Kidney epithelial cell (primary cell): ENCODE results near the gene CD19. TPM values are rescaled to one million over a fixed set of nuclear protein-coding genes. Genes with fewer than 3 reads are reported as not detected.
"Not testable (repeated sequence)": the region's sequence is repeated elsewhere in the genome, so short reads cannot be mapped to it uniquely, and the experiment has no call there.

Experiments used
- DNase-seq: peaks from one replicate; pipeline ENCODE4 v3.0.0-alpha.2; 2010; ENCODE audit warnings: low read depth
- H3K27me3 ChIP-seq: 2 replicates; pipeline ENCODE4 v1.6.0; 2011; ENCODE audit warnings: low read length; ENCODE audit not compliant: control insufficient read depth, insufficient read depth
- H3K36me3 ChIP-seq: 2 replicates; pipeline ENCODE4 v1.5.1; 2011; ENCODE audit warnings: low read length; ENCODE audit not compliant: control insufficient read depth, insufficient read depth
- H3K4me3 ChIP-seq: 2 replicates; pipeline ENCODE4 v1.5.1; 2011; ENCODE audit warnings: low read depth, mild to moderate bottlenecking, control low read depth, low read length
- total RNA-seq: library from RNA; depleted of rRNA; stranded (reverse); fragments of >200 nt; gene quantifications from 2 replicates; pipeline ENCODE4 v1.2.3, GENCODE V29; 2015
- TF ChIP-seq, protein P1 (sequence below): IDR thresholded peaks from 2 replicates; pipeline ENCODE4 v1.5.1; 2011; ENCODE audit warnings: mild to moderate bottlenecking, moderate library complexity, low read length, control low read depth, inconsistent platforms; ENCODE audit not compliant: insufficient read depth, poor library complexity, severe bottlenecking

Gene CD19
- total RNA-seq, 1 donor from 2014 or later = not detected

GRCh38 chr16:28958216-28958615, 26.4 kb downstream of the CD19 start:
- DNase-seq = no peak
- H3K27me3 ChIP-seq = no peaks in the 10 kb centered on the region
- H3K4me3 ChIP-seq = no peak overlapping the region
- H3K36me3 ChIP-seq = peaks cover 4% of the 10 kb centered on the region
- TF ChIP-seq, protein P1, sequence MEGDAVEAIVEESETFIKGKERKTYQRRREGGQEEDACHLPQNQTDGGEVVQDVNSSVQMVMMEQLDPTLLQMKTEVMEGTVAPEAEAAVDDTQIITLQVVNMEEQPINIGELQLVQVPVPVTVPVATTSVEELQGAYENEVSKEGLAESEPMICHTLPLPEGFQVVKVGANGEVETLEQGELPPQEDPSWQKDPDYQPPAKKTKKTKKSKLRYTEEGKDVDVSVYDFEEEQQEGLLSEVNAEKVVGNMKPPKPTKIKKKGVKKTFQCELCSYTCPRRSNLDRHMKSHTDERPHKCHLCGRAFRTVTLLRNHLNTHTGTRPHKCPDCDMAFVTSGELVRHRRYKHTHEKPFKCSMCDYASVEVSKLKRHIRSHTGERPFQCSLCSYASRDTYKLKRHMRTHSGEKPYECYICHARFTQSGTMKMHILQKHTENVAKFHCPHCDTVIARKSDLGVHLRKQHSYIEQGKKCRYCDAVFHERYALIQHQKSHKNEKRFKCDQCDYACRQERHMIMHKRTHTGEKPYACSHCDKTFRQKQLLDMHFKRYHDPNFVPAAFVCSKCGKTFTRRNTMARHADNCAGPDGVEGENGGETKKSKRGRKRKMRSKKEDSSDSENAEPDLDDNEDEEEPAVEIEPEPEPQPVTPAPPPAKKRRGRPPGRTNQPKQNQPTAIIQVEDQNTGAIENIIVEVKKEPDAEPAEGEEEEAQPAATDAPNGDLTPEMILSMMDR = no peak

DNA sequence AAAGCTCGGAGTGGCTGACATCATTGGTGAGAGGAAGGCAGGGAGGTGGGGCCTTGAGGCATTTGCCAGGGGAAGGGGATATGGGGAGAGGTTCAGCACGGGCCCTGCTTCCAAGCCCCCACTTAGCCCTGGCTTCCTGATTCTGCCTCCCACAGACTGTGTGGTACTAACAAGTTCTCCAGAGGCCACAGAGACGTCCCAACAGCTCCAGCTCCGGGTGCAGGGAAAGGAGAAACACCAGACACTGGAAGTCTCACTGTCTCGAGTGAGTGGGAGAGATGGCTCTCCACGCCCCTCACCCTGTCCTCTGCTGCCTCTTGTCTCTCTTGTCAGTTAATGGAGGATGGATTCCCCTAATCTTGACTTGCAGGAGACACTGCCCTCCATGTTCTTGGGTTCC, 27.1 kb downstream of the CD19 start:
- no peak overlapping the region for H3K4me3 ChIP-seq
- no peak for DNase-seq
- peaks cover 4% of the 10 kb centered on the region for H3K36me3 ChIP-seq
- no peaks in the 10 kb centered on the region for H3K27me3 ChIP-seq
- TF ChIP-seq, protein P1 = no peak

DNA sequence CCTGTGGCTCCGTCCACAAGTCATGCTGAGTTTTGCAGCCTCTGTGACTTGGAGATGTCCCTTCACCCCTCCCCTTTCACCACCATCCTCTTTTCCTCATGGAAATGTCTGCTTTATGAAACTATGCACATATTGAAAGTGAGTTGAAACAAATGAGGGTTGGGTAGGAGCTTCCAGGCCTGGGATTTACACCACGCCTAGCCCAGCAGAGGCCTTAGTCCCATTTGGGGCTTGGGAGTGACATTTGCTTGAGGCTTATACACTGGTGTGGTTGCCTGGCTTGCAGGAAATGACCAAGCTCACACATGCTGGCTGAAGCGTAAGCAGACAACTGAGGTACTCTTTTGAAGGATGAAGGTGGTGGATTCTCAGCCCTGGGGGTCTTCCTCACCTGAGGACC, 32.3 kb downstream of the CD19 start:
- Histone ChIP-seq H3K4me3 (no peak overlapping the region), H3K36me3 (peaks cover 1% of the 10 kb centered on the region), H3K27me3 (no peaks in the 10 kb centered on the region)
- no peak for DNase-seq
- TF ChIP-seq, protein P1 = no peak

- TF ChIP-seq, protein P1 = no peak
- Histone ChIP-seq H3K4me3 (no peak overlapping the region), H3K36me3 (peaks cover 1% of the 10 kb centered on the region), H3K27me3 (no peaks in the 10 kb centered on the region)
- no peak for DNase-seq
These were observed 32.7 kb downstream of the CD19 start for GRCh38 chr16:28964496-28964895.

DNA sequence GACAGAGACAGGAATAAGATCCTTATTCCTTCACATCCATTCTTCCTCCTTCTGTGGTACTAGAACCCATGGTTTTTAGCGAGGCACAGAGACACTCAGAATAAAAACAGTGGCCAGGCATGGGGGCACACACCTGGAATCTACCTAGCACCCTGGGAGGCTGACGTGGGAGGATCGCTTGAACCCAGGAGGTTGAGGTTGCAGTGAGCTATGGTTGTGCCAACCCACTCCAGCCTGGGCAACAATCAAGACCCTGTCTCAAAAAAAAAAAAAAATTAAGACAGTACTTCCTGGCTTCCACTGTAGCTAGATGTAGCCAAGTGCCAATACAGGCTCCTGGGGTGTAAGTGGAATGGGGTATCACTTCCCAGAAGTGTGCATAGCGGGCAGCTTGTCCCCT, 35.4 kb downstream of the CD19 start:
- TF ChIP-seq, protein P1 = no peak
- H3K27me3 ChIP-seq = no peaks in the 10 kb centered on the region
- DNase-seq = no peak
- H3K36me3 ChIP-seq = peaks cover 1% of the 10 kb centered on the region
- no peak overlapping the region for H3K4me3 ChIP-seq

- not testable (repeated sequence) for H3K36me3 ChIP-seq, H3K4me3 ChIP-seq, H3K27me3 ChIP-seq, DNase-seq
These were observed 37.9 kb downstream of the CD19 start for GRCh38 chr16:28969696-28970095.
